ENCODE data around the gene ZNF24.

GRCh38 chr18:35303610-35304009 lies 40.6 kb downstream of the ZNF24 start:
- TF ChIP-seq CTCF (IDR thresholded peaks at IDR 0.05) (no peak), NFYB (CRISPR knock-in tag; conservative IDR thresholded peaks at IDR 0.05; ENCODE audit: low read depth) (no peak), CBFB (CRISPR knock-in tag; IDR thresholded peaks at IDR 0.05; ENCODE audit: low read depth) (no peak)
- TF ChIP-seq, protein P1, sequence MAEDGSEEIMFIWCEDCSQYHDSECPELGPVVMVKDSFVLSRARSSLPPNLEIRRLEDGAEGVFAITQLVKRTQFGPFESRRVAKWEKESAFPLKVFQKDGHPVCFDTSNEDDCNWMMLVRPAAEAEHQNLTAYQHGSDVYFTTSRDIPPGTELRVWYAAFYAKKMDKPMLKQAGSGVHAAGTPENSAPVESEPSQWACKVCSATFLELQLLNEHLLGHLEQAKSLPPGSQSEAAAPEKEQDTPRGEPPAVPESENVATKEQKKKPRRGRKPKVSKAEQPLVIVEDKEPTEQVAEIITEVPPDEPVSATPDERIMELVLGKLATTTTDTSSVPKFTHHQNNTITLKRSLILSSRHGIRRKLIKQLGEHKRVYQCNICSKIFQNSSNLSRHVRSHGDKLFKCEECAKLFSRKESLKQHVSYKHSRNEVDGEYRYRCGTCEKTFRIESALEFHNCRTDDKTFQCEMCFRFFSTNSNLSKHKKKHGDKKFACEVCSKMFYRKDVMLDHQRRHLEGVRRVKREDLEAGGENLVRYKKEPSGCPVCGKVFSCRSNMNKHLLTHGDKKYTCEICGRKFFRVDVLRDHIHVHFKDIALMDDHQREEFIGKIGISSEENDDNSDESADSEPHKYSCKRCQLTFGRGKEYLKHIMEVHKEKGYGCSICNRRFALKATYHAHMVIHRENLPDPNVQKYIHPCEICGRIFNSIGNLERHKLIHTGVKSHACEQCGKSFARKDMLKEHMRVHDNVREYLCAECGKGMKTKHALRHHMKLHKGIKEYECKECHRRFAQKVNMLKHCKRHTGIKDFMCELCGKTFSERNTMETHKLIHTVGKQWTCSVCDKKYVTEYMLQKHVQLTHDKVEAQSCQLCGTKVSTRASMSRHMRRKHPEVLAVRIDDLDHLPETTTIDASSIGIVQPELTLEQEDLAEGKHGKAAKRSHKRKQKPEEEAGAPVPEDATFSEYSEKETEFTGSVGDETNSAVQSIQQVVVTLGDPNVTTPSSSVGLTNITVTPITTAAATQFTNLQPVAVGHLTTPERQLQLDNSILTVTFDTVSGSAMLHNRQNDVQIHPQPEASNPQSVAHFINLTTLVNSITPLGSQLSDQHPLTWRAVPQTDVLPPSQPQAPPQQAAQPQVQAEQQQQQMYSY (CRISPR knock-in tag; IDR thresholded peaks at IDR 0.05) = no peak
- TF ChIP-seq, protein P2, sequence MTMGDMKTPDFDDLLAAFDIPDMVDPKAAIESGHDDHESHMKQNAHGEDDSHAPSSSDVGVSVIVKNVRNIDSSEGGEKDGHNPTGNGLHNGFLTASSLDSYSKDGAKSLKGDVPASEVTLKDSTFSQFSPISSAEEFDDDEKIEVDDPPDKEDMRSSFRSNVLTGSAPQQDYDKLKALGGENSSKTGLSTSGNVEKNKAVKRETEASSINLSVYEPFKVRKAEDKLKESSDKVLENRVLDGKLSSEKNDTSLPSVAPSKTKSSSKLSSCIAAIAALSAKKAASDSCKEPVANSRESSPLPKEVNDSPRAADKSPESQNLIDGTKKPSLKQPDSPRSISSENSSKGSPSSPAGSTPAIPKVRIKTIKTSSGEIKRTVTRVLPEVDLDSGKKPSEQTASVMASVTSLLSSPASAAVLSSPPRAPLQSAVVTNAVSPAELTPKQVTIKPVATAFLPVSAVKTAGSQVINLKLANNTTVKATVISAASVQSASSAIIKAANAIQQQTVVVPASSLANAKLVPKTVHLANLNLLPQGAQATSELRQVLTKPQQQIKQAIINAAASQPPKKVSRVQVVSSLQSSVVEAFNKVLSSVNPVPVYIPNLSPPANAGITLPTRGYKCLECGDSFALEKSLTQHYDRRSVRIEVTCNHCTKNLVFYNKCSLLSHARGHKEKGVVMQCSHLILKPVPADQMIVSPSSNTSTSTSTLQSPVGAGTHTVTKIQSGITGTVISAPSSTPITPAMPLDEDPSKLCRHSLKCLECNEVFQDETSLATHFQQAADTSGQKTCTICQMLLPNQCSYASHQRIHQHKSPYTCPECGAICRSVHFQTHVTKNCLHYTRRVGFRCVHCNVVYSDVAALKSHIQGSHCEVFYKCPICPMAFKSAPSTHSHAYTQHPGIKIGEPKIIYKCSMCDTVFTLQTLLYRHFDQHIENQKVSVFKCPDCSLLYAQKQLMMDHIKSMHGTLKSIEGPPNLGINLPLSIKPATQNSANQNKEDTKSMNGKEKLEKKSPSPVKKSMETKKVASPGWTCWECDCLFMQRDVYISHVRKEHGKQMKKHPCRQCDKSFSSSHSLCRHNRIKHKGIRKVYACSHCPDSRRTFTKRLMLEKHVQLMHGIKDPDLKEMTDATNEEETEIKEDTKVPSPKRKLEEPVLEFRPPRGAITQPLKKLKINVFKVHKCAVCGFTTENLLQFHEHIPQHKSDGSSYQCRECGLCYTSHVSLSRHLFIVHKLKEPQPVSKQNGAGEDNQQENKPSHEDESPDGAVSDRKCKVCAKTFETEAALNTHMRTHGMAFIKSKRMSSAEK (CRISPR knock-in tag; IDR thresholded peaks at IDR 0.05; ENCODE audit: borderline replicate concordance) = no peak

Data from WTC11 (cell line).